ENCODE data around the gene ST6GALNAC4.

The ST6GALNAC4 gene

DNA sequence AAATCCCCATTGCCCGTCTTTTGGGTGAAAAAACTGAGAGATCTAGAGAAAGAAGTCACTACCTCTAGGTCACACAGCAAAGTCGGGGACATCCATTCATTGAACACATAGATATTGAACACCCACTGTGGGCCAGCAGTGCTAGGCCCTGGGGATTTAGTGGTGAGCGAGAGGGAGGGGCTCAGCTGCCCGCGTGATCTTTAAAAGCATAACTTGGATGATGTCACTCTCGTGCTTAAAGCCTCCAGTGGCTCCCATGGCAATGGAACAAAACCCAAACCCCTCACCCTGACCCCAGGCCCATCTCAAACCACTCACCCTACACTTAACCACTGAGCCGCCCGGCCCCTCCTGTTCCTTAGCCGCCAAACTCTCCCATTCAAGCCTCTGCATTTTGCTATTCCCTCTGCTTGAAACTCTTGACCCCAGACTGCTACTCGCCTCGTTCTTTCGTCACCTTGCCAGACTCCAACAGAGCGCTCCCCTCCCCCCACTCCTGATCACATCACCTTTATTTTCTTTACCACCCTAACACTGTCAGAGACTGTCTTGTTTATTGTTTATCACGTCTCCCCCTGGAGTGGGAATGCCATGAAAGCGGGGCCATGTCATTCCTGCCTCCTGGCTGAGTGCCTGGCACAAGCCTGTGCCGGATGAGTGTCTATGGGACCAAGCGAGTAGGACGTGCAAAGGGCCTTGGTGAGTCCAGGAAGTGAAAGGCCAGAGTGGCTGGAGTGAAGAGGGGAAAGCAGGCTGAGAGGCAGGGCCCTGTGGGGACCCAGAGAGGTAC is 14.4 kb upstream of the ST6GALNAC4 start (continued):
- peak; percentile 85 for TF ChIP-seq ZBTB20 (tag by site-specific recombination; IDR thresholded peaks at IDR 0.05)
- TF ChIP-seq ZBTB17 (tag by site-specific recombination; IDR thresholded peaks at IDR 0.05), result peak; percentile 75
- TF ChIP-seq ZNF324 (tag by site-specific recombination; IDR thresholded peaks at IDR 0.05), result peak; percentile 66
- TF ChIP-seq ZNF394 (tag by site-specific recombination; IDR thresholded peaks at IDR 0.05; ENCODE audit: borderline replicate concordance), result no peak
- TF ChIP-seq, protein P1, sequence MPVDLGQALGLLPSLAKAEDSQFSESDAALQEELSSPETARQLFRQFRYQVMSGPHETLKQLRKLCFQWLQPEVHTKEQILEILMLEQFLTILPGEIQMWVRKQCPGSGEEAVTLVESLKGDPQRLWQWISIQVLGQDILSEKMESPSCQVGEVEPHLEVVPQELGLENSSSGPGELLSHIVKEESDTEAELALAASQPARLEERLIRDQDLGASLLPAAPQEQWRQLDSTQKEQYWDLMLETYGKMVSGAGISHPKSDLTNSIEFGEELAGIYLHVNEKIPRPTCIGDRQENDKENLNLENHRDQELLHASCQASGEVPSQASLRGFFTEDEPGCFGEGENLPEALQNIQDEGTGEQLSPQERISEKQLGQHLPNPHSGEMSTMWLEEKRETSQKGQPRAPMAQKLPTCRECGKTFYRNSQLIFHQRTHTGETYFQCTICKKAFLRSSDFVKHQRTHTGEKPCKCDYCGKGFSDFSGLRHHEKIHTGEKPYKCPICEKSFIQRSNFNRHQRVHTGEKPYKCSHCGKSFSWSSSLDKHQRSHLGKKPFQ (tag by site-specific recombination; IDR thresholded peaks at IDR 0.05), result no peak
- TF ChIP-seq ZNF184 (tag by site-specific recombination; IDR thresholded peaks at IDR 0.05), result no peak
- TF ChIP-seq SP7 (tag by site-specific recombination; IDR thresholded peaks at IDR 0.05), result peak; percentile 76
- no peak for TF ChIP-seq ZNF121 (tag by site-specific recombination; IDR thresholded peaks at IDR 0.05)
- TF ChIP-seq, protein P2, sequence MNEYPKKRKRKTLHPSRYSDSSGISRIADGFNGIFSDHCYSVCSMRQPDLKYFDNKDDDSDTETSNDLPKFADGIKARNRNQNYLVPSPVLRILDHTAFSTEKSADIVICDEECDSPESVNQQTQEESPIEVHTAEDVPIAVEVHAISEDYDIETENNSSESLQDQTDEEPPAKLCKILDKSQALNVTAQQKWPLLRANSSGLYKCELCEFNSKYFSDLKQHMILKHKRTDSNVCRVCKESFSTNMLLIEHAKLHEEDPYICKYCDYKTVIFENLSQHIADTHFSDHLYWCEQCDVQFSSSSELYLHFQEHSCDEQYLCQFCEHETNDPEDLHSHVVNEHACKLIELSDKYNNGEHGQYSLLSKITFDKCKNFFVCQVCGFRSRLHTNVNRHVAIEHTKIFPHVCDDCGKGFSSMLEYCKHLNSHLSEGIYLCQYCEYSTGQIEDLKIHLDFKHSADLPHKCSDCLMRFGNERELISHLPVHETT (tag by site-specific recombination; IDR thresholded peaks at IDR 0.05), result peak; percentile 72
- peak; percentile 79 for TF ChIP-seq ZNF335 (tag by site-specific recombination; conservative IDR thresholded peaks at IDR 0.05)
- TF ChIP-seq ZNF670 (tag by site-specific recombination; IDR thresholded peaks at IDR 0.05; ENCODE audit: low read depth), result no peak
- TF ChIP-seq ZNF521 (tag by site-specific recombination; IDR thresholded peaks at IDR 0.05), result no peak
- no peak for TF ChIP-seq ZNF658 (tag by site-specific recombination; IDR thresholded peaks at IDR 0.05)
- no peak for TF ChIP-seq ZNF248 (tag by site-specific recombination; IDR thresholded peaks at IDR 0.05)
- TF ChIP-seq ZNF501 (tag by site-specific recombination; IDR thresholded peaks at IDR 0.05), result no peak
- no peak for TF ChIP-seq ZNF837 (tag by site-specific recombination; IDR thresholded peaks at IDR 0.05)
- TF ChIP-seq, protein P3, sequence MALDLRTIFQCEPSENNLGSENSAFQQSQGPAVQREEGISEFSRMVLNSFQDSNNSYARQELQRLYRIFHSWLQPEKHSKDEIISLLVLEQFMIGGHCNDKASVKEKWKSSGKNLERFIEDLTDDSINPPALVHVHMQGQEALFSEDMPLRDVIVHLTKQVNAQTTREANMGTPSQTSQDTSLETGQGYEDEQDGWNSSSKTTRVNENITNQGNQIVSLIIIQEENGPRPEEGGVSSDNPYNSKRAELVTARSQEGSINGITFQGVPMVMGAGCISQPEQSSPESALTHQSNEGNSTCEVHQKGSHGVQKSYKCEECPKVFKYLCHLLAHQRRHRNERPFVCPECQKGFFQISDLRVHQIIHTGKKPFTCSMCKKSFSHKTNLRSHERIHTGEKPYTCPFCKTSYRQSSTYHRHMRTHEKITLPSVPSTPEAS (tag by site-specific recombination; IDR thresholded peaks at IDR 0.05), result peak; percentile 50; the same call in 1 of the 2 replicates
- TF ChIP-seq, protein P4, sequence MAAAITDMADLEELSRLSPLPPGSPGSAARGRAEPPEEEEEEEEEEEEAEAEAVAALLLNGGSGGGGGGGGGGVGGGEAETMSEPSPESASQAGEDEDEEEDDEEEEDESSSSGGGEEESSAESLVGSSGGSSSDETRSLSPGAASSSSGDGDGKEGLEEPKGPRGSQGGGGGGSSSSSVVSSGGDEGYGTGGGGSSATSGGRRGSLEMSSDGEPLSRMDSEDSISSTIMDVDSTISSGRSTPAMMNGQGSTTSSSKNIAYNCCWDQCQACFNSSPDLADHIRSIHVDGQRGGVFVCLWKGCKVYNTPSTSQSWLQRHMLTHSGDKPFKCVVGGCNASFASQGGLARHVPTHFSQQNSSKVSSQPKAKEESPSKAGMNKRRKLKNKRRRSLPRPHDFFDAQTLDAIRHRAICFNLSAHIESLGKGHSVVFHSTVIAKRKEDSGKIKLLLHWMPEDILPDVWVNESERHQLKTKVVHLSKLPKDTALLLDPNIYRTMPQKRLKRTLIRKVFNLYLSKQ (tag by site-specific recombination; IDR thresholded peaks at IDR 0.05; ENCODE audit: borderline replicate concordance), result no peak
- TF ChIP-seq, protein P5, sequence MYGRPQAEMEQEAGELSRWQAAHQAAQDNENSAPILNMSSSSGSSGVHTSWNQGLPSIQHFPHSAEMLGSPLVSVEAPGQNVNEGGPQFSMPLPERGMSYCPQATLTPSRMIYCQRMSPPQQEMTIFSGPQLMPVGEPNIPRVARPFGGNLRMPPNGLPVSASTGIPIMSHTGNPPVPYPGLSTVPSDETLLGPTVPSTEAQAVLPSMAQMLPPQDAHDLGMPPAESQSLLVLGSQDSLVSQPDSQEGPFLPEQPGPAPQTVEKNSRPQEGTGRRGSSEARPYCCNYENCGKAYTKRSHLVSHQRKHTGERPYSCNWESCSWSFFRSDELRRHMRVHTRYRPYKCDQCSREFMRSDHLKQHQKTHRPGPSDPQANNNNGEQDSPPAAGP (tag by site-specific recombination; IDR thresholded peaks at IDR 0.05), result peak; percentile 57; the same call in 1 of the 2 replicates
- TF ChIP-seq KLF7 (tag by site-specific recombination; IDR thresholded peaks at IDR 0.05; ENCODE audit: borderline replicate concordance), result 0 out of 2 replicates have a peak, but pooled peaks have one; percentile 24
- peak; percentile 70; the same call in 1 of the 2 replicates for TF ChIP-seq BCL11B (tag by site-specific recombination; IDR thresholded peaks at IDR 0.05; ENCODE audit: low read depth)
- TF ChIP-seq, protein P6, sequence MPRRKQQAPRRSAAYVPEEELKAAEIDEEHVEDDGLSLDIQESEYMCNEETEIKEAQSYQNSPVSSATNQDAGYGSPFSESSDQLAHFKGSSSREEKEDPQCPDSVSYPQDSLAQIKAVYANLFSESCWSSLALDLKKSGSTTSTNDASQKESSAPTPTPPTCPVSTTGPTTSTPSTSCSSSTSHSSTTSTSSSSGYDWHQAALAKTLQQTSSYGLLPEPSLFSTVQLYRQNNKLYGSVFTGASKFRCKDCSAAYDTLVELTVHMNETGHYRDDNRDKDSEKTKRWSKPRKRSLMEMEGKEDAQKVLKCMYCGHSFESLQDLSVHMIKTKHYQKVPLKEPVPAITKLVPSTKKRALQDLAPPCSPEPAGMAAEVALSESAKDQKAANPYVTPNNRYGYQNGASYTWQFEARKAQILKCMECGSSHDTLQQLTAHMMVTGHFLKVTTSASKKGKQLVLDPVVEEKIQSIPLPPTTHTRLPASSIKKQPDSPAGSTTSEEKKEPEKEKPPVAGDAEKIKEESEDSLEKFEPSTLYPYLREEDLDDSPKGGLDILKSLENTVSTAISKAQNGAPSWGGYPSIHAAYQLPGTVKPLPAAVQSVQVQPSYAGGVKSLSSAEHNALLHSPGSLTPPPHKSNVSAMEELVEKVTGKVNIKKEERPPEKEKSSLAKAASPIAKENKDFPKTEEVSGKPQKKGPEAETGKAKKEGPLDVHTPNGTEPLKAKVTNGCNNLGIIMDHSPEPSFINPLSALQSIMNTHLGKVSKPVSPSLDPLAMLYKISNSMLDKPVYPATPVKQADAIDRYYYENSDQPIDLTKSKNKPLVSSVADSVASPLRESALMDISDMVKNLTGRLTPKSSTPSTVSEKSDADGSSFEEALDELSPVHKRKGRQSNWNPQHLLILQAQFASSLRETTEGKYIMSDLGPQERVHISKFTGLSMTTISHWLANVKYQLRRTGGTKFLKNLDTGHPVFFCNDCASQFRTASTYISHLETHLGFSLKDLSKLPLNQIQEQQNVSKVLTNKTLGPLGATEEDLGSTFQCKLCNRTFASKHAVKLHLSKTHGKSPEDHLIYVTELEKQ (tag by site-specific recombination; IDR thresholded peaks at IDR 0.05; ENCODE audit: borderline replicate concordance), result peak; percentile 81; the same call in 1 of the 2 replicates
- no peak for TF ChIP-seq ZNF548 (tag by site-specific recombination; IDR thresholded peaks at IDR 0.05)
- 0 out of 2 replicates have a peak, but pooled peaks have one; percentile 22 for TF ChIP-seq SP2 (tag by site-specific recombination; IDR thresholded peaks at IDR 0.05)
- TF ChIP-seq ZNF292 (tag by site-specific recombination; IDR thresholded peaks at IDR 0.05; ENCODE audit: borderline replicate concordance, low read depth), result no peak
- TF ChIP-seq, protein P7, sequence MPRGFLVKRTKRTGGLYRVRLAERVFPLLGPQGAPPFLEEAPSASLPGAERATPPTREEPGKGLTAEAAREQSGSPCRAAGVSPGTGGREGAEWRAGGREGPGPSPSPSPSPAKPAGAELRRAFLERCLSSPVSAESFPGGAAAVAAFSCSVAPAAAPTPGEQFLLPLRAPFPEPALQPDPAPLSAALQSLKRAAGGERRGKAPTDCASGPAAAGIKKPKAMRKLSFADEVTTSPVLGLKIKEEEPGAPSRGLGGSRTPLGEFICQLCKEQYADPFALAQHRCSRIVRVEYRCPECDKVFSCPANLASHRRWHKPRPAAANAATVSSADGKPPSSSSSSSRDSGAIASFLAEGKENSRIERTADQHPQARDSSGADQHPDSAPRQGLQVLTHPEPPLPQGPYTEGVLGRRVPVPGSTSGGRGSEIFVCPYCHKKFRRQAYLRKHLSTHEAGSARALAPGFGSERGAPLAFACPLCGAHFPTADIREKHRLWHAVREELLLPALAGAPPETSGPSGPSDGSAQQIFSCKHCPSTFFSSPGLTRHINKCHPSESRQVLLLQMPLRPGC (tag by site-specific recombination; IDR thresholded peaks at IDR 0.05), result peak; percentile 53
- no peak for TF ChIP-seq ZNF37A (tag by site-specific recombination; IDR thresholded peaks at IDR 0.05)
- peak; percentile 28; the same call in 1 of the 2 replicates for TF ChIP-seq ZNF24 (tag by site-specific recombination; IDR thresholded peaks at IDR 0.05)
